ENCODE results near the gene FRMPD2. TPM values are rescaled to one million over a fixed set of nuclear protein-coding genes. Genes with fewer than 3 reads are reported as not detected.

FRMPD2 gene
- total RNA-seq, 4 donors from 2014 or later: not detected

- H3K27me3 ChIP-seq: no peaks in the 10 kb centered on the region
- H3K36me3 ChIP-seq: no peaks in the 10 kb centered on the region
- H3K9me3 ChIP-seq: no peaks in the 10 kb centered on the region
- in situ Hi-C loops (cut with MboI; ENCODE audit: low sequenced_read_pairs in 4 of 4): no loop called here
- no peak overlapping the region for H3K27ac ChIP-seq
- intact Hi-C loops (cut with DNase I; ENCODE audit: low total_unique reads): no loop called here
- H3K4me3 ChIP-seq: no peak overlapping the region
- no peak for TF ChIP-seq CTCF (IDR thresholded peaks at IDR 0.05 in 4 of 5, conservative IDR thresholded peaks at IDR 0.05 in 1 of 5)
- TF ChIP-seq POLR2A (IDR thresholded peaks at IDR 0.05): no peak
- no peaks in the 10 kb centered on the region for H3K4me1 ChIP-seq
- DNase-seq: no peak
- ATAC-seq: no peak
Observed at GRCh38 chr10:48291190-48291589, 16.7 kb upstream of the FRMPD2 start.

GRCh38 chr10:48290286-48290685 is 15.8 kb upstream of the FRMPD2 start:
- H3K4me3 ChIP-seq: no peak overlapping the region
- no peak for ATAC-seq
- H3K27me3 ChIP-seq: no peaks in the 10 kb centered on the region
- in situ Hi-C loops (cut with MboI; ENCODE audit: low sequenced_read_pairs in 4 of 4): no loop called here
- TF ChIP-seq CTCF (IDR thresholded peaks at IDR 0.05 in 4 of 5, conservative IDR thresholded peaks at IDR 0.05 in 1 of 5): no peak
- no peaks in the 10 kb centered on the region for H3K36me3 ChIP-seq
- H3K4me1 ChIP-seq: no peaks in the 10 kb centered on the region
- H3K9me3 ChIP-seq: no peaks in the 10 kb centered on the region
- intact Hi-C loops (cut with DNase I; ENCODE audit: low total_unique reads): no loop called here
- no peak for DNase-seq
- no peak overlapping the region for H3K27ac ChIP-seq

- no peak overlapping the region for H3K27ac ChIP-seq
- no peak overlapping the region for H3K4me3 ChIP-seq
- no peaks in the 10 kb centered on the region for H3K9me3 ChIP-seq
- H3K36me3 ChIP-seq: no peaks in the 10 kb centered on the region
- no peak for DNase-seq
- ATAC-seq: no peak
- no peaks in the 10 kb centered on the region for H3K27me3 ChIP-seq
- intact Hi-C loops (cut with DNase I; ENCODE audit: low total_unique reads) (no loop called here), in situ Hi-C loops (cut with MboI; ENCODE audit: low sequenced_read_pairs in 4 of 4) (no loop called here)
- no peaks in the 10 kb centered on the region for H3K4me1 ChIP-seq
- TF ChIP-seq POLR2A (IDR thresholded peaks at IDR 0.05) (no peak), CTCF (IDR thresholded peaks at IDR 0.05 in 4 of 5, conservative IDR thresholded peaks at IDR 0.05 in 1 of 5) (peak; percentile 3 to 61 (median 46))
Observed at GRCh38 chr10:48289501-48290238, 15.2 kb upstream of the FRMPD2 start.

- in situ Hi-C loops (cut with MboI; ENCODE audit: low sequenced_read_pairs in 4 of 4): no loop called here
- ATAC-seq: no peak
- no peaks in the 10 kb centered on the region for H3K36me3 ChIP-seq
- H3K4me1 ChIP-seq: no peaks in the 10 kb centered on the region
- H3K27me3 ChIP-seq: peaks cover 0 to 3% (median 0%) of the 10 kb centered on the region in 3 donors
- DNase-seq: no peak
- intact Hi-C loops (cut with DNase I; ENCODE audit: low total_unique reads): no loop called here
- no peak overlapping the region for H3K4me3 ChIP-seq
- peaks cover 0 to 5% (median 0%) of the 10 kb centered on the region in 3 donors for H3K9me3 ChIP-seq
- TF ChIP-seq POLR2A (IDR thresholded peaks at IDR 0.05) (no peak), CTCF (IDR thresholded peaks at IDR 0.05 in 4 of 5, conservative IDR thresholded peaks at IDR 0.05 in 1 of 5) (no peak)
- H3K27ac ChIP-seq: no peak overlapping the region
Observed at GRCh38 chr10:48288661-48289060, 14.2 kb upstream of the FRMPD2 start.
